22Rv1 (cell line): ENCODE measurements around the gene PMEPA1.

ENCODE experiments used
- H3K27ac ChIP-seq: fragments of 450-650 bp; 2 replicates; pipeline ENCODE4 v1.5.1; 2017
- CTCF ChIP-seq: fragments of 450-650 bp; IDR thresholded peaks from 2 replicates; pipeline ENCODE4 v1.5.1; 2017; ENCODE audit warnings: mild to moderate bottlenecking
- ZFX ChIP-seq: fragments of 450-650 bp; IDR thresholded peaks from 2 replicates; pipeline ENCODE4 v1.6.1; 2017; ENCODE audit warnings: antibody characterized with exemption, borderline replicate concordance

Gene PMEPA1

GRCh38 chr20:57624124-57624523 lies 85.7 kb downstream of the PMEPA1 start:
- TF ChIP-seq ZFX = no peak
- no peak for TF ChIP-seq CTCF
- no peak overlapping the region for H3K27ac ChIP-seq

GRCh38 chr20:57622579-57623381 lies 87.0 kb downstream of the PMEPA1 start:
- TF ChIP-seq ZFX (no peak), CTCF (peak; percentile 94)
- H3K27ac ChIP-seq = no peak overlapping the region

- H3K27ac ChIP-seq = no peak overlapping the region
- no peak for TF ChIP-seq ZFX
- TF ChIP-seq CTCF = no peak
These were observed 87.6 kb downstream of the PMEPA1 start for GRCh38 chr20:57622201-57622570.

- TF ChIP-seq ZFX = no peak
- no peak for TF ChIP-seq CTCF
- H3K27ac ChIP-seq = no peak overlapping the region
These were observed 88.2 kb downstream of the PMEPA1 start for GRCh38 chr20:57621421-57622200.

GRCh38 chr20:57620999-57621398 lies 88.8 kb downstream of the PMEPA1 start:
- TF ChIP-seq ZFX (no peak), CTCF (no peak)
- no peak overlapping the region for H3K27ac ChIP-seq

- no peak for TF ChIP-seq ZFX
- no peak for TF ChIP-seq CTCF
These were observed 89.4 kb downstream of the PMEPA1 start, which contains the start of gene ZBP1 for GRCh38 chr20:57620274-57620990. Gene ZBP1 (minus strand): TSS chr20:57620426. CDS start chr20:57620295, 131 bp downstream.

More at GRCh38 chr20:57620274-57620990, 89.4 kb downstream of the PMEPA1 start, which contains the start of gene ZBP1:
- H3K27ac ChIP-seq = no peak within 1 kb of the TSS
